HG03571 (cell line): ENCODE results near the gene GGT6.
"Not testable (repeated sequence)": the region's sequence is repeated elsewhere in the genome, so short reads cannot be mapped to it uniquely, and the experiment has no call there.

Source experiments
- ATAC-seq: cut with Tn5 transposase; IDR thresholded peaks from one replicate; pipeline ENCODE4 v1.9.1; 2021; ENCODE audit not compliant: unreplicated experiment

The GGT6 gene

DNA sequence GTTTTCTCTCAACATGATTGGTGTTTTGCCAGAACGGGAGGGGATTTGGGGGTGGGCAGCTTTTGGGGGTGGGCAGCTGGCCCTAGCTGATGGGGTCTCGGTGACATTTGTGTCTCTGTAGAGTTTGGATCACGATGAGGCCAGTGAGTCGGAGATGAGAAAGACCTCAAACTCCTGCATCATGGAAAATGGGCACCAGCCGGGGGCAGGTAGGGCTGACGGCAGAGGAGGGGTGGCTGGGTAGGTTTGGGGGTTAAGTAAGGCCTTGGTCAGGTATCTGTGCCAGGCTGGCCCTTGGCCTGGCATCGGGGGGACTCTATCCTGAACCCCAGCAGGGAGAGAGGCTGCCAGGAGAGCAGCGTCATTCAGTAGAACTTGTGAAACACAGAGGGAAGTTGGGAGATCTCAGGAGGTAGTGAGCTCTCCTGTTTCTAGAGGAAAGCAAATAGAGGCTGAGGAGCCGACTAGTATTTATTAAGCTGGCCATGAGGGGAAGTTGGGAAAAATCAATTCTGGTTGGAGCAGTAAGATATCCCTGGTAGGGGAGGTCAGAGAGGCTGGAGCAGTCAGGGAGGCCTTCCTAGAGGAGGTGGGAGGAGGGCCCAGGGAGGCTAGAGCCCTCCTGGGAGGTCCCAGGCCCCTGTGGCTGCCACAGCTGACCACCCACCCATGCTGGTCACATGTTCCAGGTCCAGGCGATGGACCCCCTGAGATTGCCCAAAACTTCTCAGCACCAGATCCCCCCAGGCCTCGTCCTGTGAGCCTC lies 32.0 kb upstream of the GGT6 start:
- no peak for ATAC-seq

GRCh38 chr17:4591529-4591928 lies 31.2 kb upstream of the GGT6 start:
- ATAC-seq, result no peak

- no peak for ATAC-seq
These were observed 30.6 kb upstream of the GGT6 start for GRCh38 chr17:4590981-4591453.

GRCh38 chr17:4590042-4590441 lies 29.7 kb upstream of the GGT6 start:
- not testable (repeated sequence) for ATAC-seq

DNA sequence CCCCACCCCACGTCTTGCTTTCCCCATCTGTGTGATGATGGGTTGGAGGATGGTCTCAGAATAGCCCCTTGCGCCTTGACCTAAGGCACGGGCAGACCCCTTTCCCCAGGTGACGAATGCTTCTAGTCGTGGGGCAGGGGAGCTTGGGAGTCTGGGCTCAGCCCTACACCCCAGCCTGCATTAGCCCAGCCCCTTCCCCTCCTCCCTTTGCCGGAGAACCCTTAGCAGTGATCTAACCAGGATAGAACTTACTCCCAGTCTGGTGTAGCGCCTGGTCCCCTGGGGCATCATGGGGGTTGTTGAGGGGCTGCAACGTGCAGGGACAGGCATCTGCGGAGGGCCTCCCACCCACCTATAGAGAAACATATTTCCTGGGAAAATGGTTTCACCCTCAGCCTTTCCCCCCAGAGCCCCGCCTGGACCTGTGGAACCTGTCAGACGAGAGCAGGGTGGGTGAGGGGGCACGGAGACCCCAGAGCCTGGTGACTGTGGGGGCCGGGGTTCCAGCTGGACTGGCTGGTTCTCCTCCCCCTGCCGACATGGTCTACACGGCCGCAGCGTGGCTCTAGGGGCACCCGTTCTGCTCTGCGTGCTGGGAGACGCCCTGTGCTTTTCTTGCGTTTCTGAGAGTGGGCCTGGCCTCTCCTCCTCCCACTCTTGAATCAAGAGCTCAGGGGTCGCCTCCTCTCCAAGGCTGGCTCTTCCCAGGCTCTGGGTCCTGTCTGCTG lies 28.7 kb upstream of the GGT6 start:
- no peak for ATAC-seq

DNA sequence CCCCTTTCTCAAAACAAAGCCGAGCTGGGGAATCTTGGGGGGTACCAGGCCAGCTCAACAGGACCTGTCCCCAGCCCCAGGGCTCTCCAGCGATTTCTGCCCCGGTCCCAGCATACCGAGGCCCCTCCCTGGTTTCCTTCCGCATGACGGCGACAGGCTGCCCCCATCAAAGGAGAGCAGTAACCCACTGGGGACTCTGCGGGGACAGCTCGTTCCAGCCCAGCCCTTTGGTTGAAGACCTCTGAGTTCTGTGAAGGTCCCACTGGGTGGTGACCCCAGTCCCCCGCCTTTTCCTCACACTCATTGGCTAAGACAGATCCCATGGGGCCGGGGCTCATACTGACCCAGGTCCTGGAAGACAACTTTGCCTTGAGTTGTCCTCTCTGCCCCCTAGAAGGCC lies 28.0 kb upstream of the GGT6 start:
- ATAC-seq, result no peak

DNA sequence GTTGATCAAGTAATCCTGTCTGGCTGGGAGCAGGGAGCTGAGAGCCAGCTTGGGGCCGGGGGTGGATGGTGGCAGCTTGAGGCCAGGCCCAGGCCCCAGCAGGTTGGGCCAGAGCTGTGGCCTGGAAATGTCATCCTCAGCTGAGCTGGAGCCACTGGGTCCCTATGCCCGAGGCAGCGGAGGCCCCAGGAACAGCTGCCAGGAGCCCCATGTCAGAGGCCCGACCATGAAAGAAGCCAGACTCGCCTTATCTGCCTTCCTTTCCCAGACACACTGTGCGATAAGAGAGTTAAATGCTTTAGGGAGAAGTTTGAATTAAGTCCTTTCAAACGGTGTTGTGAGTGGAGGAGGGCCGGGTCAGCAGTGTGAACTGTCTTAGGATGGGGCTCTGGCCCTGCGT lies 27.4 kb upstream of the GGT6 start:
- no peak for ATAC-seq

DNA sequence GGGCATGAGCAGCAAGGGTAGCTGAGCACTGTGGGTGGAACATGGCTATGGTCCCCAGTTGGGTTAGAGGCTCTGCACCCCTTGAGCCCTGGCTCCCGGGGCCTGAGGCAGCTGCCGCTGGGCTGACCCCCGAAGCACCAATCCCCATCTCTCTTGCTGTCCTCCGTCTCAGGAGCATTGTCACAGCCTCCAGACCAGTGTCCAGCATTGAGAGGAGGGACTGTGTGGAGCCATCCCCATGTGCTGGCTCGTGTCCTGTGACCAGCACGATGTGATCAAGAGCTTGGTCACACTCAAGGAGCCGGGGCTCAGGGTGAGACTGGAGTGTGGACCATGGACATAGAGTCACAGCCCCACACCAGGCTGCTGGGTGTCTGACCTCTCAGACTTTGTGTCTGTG lies 26.8 kb upstream of the GGT6 start:
- no peak for ATAC-seq

GRCh38 chr17:4586043-4586442 lies 25.7 kb upstream of the GGT6 start:
- no peak for ATAC-seq

DNA sequence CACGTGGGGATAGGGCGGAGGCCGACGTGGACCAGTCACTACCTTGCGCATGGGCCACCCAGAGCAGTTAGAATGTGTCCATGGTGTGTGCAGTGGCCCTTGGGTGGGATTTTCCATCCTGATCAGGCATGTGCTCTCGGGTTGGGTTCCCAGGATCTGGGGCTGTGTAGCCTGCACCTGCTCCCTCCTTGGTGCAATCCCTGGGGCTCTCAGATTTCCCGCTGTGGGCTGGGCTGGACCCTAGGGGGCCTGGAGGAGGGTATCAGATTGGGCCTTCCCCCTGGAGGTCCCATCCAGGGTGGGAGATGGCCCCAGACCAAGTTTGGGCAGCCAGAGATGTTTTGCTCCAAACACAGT lies 25.2 kb upstream of the GGT6 start:
- ATAC-seq, result no peak

- no peak for ATAC-seq
These were observed 24.7 kb upstream of the GGT6 start for GRCh38 chr17:4584917-4585637.

- ATAC-seq, result no peak
These were observed 23.9 kb upstream of the GGT6 start, which contains the start of gene SMTNL2 for GRCh38 chr17:4584101-4584916. Gene SMTNL2 (plus strand): TSS chr17:4584529. CDS start chr17:4584606, 77 bp downstream.

DNA sequence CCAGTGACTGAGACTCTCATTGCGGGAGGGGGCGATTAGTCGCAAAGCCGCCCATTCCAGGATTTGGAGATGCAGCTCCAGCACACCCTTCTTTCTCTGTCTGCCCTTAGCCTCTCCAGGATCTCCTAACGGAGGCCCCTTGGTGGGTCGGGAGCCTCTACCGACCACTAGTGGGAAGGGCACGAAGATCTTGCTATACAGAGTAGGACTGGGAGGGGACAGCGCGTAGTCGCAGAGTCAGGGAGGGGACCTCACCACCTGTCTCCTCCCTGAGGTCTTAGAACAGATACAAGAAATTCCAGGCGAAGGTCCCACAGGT lies 23.4 kb upstream of the GGT6 start:
- ATAC-seq, result no peak

DNA sequence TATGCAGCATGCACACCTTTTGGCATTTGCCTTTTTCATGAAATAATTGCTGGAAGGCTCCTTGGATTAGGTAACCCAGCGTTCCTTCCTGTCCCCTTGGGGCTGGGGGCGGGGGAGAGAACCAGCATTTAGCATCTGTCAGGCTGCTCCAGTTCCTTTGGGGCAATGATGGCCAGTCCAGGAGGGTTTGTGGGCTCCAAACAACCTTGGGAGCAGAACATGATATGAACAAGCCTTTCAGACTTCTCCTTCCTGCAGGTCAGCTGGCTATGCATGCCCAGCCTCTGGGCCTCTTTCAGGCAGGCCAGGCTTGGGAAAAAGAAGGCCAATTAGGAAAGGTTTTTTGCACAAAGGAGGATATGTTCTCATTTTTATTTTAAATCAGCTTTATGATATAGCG lies 22.8 kb upstream of the GGT6 start:
- ATAC-seq, result no peak

GRCh38 chr17:4582691-4583090 lies 22.3 kb upstream of the GGT6 start:
- no peak for ATAC-seq

- no peak for ATAC-seq
These were observed 21.7 kb upstream of the GGT6 start for GRCh38 chr17:4582101-4582501.

- no peak for ATAC-seq
These were observed 19.9 kb upstream of the GGT6 start for GRCh38 chr17:4580291-4580690.

- ATAC-seq, result no peak
These were observed 19.3 kb upstream of the GGT6 start for GRCh38 chr17:4579678-4580077.

DNA sequence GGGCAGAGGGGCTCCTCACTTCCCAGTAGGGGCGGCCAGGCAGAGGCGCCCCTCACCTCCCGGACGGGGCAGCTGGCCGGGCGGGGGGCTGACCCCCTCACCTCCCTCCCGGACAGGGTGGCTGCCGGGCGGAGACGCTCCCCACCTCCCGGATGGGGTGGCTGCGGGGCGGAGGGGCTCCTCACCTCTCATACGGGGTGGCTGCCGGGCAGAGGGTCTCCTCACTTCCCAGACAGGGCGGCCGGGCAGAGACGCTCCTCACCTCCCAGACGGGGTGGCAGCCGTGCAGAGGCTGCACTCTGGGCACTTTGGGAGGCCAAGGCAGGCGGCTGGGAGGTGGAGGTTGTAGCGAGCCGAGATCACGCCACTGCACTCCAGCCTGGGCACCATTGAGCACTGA lies 18.0 kb upstream of the GGT6 start:
- ATAC-seq, result not testable (repeated sequence)

GRCh38 chr17:4577386-4577993 lies 17.1 kb upstream of the GGT6 start:
- no peak for ATAC-seq
